ENCODE results near the gene ACTN2.

The ACTN2 gene

GRCh38 chr1:236689713-236690569 lies 3.6 kb downstream of the ACTN2 start:
- DNase-seq (ENCODE audit: low read depth in 2 of 2, low spot score in 1 of 2): no peak

DNA sequence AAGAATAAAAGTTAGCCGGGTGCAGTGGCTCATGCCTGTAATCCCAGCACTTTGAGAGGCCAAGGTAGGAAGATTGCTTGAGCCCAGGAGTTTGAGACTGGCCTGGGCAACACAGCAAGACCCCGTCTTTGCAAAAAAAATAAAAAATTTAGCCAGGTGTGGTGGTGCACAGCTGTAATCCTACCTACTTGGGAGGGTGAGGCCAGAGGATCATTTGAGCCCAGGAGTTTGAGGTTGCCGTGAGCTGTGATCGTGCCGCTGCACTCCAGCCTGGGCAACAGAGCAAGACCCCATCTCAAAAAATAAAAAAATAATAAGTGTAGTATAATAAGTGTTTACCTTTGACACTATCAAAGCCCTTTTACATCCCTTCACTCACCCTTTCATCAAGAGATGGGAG lies 5.0 kb downstream of the ACTN2 start:
- DNase-seq (ENCODE audit: low read depth in 2 of 2, low spot score in 1 of 2): no peak

- DNase-seq (ENCODE audit: low read depth in 2 of 2, low spot score in 1 of 2): no peak
Measured at GRCh38 chr1:236692128-236692527, 5.8 kb downstream of the ACTN2 start.

GRCh38 chr1:236692742-236693141 lies 6.4 kb downstream of the ACTN2 start:
- no peak for DNase-seq (ENCODE audit: low read depth in 2 of 2, low spot score in 1 of 2)

GRCh38 chr1:236699366-236699765 lies 13.1 kb downstream of the ACTN2 start:
- no peak for DNase-seq (ENCODE audit: low read depth in 2 of 2, low spot score in 1 of 2)

- DNase-seq (ENCODE audit: low read depth in 2 of 2, low spot score in 1 of 2): no peak
Measured at GRCh38 chr1:236700903-236701302, 14.6 kb downstream of the ACTN2 start.

GRCh38 chr1:236701782-236702181 lies 15.5 kb downstream of the ACTN2 start:
- DNase-seq (ENCODE audit: low read depth in 2 of 2, low spot score in 1 of 2): no peak

DNA sequence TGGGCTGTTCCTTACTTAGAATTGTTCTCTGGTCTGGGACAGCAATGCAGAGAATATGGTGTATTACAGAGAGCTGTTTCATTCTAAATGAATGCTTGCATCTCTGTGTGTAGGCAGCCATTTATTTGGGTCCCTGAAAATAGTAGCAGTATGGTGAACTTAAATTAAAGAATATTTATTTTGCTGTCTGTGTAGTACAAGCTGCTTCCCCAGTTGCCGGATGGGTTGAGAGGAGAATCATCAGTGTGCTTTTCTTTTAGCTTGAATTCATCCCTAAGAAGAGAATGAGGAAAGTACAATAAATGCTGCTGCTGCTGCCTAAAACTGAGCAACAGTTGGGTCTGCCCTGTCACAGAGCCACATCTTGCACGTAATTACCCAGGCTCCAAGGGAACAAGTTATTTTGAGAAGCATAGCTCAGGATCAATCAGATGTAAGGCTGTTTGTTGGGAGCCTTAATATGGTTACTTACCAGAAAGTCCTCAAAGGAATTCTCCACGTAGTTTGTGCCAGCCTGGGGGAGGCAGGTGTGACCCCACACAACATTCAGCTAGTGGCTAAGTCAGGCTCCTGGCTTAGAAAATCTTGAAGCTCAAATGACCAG lies 16.6 kb downstream of the ACTN2 start:
- no peak for DNase-seq (ENCODE audit: low read depth in 2 of 2, low spot score in 1 of 2)

DNA sequence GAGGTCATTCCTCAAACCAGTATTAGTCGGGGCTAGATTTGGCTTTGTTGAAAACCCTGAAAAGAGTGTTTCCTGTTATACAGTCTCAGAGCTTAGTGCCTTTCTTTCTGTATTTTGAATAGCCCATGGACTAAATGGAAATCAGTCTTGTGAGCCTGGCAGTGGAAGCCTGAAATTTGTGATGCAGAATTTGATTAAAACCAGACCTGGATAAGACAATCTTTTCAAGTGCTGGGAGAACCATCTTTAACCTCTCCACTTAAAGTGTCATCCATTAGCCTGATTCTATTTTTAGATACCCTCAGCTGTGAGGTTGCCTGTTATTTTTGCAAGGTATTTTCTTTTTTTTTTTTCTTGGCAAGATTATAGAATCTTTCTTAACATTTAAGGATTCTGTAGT lies 19.5 kb downstream of the ACTN2 start:
- DNase-seq (ENCODE audit: low read depth in 2 of 2, low spot score in 1 of 2): no peak

DNA sequence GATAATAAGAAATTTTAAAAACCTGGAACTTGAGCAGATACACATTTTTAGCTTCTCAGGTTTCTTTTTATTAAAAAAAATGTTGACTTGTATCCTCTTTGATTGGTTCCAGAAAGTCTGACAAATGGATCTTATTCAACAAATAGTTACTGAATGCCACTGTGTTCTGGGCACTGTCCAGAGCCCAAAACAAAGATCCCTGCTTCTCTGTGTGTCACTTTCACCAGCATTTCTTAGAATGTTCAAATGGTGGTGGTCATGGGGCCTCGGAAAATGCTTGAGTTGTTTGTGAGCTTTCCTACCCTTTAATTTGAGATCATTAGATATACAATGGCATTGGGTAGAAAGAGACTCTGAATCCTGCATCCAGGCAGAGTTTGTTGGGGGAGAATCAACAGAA lies 19.9 kb downstream of the ACTN2 start:
- DNase-seq (ENCODE audit: low read depth in 2 of 2, low spot score in 1 of 2): no peak

- no peak for DNase-seq (ENCODE audit: low read depth in 2 of 2, low spot score in 1 of 2)
Measured at GRCh38 chr1:236710328-236710892, 24.1 kb downstream of the ACTN2 start.

DNA sequence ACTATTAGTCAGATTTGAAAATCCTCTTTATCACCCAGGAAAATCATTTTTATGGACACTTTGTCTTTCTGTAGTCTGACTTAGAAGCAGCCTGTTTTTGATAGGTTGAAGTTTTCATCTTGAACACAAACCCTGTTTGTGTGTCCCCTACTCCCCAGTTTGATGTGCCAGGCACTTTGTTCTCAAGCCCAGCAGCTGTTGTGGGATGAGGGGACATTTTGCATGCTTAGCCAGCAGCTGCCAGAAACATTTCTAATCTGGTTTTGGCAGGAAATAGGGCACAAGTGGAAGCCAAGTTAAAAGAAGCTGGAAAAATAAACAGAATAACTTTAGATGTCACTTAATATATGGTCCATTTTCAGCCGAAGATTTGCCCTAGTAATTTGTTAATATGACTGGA lies 29.9 kb downstream of the ACTN2 start:
- DNase-seq (ENCODE audit: low read depth in 2 of 2, low spot score in 1 of 2): no peak

GRCh38 chr1:236717811-236718210 lies 31.5 kb downstream of the ACTN2 start:
- no peak for DNase-seq (ENCODE audit: low read depth in 2 of 2, low spot score in 1 of 2)

DNA sequence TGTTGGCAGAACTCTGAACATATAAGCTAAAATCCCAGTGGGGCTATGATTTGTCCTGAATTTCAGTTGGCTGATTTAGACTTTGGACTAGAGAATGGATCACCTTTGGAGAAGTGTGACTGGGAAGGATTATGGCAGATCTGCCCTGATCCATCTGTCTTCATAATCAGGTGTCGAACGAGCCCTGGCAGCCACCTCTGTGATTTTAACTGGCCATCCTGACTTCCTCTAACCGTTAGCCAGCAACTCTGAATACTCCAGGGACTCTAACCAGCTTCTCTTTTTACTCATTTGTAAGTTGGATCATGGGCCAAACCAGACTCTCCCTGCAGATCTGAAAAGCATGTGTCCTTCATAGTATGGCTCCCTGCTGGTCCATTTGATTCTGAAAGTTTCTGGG lies 32.0 kb downstream of the ACTN2 start:
- no peak for DNase-seq (ENCODE audit: low read depth in 2 of 2, low spot score in 1 of 2)

DNA sequence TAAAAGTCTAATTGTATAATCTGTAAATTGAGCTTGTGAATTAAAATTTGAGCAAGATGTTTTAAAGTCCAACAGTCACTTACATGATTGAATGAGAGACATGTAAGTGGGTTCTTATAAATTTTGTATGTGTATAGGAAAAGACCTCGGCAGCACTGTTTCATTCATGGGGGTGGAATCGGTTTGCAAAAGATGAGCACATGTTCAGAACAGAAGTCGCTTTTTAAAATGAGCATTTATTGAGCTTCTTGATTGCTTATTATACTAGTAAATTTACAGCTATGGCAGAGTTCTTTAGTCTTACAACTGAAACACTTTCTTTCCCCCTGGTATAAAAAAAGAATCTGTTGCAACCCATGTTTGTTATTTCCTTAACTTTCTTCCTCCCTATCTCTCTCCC lies 33.9 kb downstream of the ACTN2 start:
- no peak for DNase-seq (ENCODE audit: low read depth in 2 of 2, low spot score in 1 of 2)

DNA sequence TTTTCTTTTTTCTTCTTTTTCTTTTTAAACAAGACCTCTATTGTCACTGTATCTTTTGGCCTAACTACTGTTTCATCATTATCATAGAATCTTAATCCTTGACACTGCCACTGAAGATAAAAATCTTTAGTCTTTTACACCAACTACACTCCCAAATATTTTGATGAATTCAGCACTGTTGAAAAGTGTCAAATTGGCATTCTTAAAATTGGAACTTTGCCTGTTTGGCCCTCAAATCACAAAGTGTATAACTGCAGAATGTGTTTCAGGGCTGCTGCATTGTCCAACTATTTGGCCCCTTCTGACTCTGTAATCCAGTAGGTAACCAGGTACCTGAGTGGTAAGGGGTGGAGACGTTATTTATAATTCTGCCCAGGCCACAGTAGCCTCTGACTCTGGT lies 34.3 kb downstream of the ACTN2 start:
- no peak for DNase-seq (ENCODE audit: low read depth in 2 of 2, low spot score in 1 of 2)

DNA sequence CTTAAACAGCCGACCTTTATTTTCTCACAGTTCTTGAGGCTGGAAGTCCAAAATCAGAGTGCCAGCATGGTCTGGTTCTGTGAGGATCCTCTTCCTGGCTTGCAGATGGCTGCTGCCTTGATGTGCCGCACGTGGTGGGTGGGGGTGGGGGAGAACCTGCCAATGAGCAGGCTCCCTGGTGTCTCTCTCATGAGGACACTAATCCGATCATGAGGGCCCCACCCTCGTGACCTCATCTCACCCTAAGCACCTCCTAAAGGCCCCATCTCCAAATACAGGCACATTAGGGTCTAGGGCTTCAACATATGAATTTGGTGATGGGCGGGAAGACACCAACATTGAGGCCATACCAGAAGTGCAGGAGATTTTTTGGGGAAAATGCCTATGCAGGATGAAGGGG lies 37.8 kb downstream of the ACTN2 start:
- no peak for DNase-seq (ENCODE audit: low read depth in 2 of 2, low spot score in 1 of 2)

DNA sequence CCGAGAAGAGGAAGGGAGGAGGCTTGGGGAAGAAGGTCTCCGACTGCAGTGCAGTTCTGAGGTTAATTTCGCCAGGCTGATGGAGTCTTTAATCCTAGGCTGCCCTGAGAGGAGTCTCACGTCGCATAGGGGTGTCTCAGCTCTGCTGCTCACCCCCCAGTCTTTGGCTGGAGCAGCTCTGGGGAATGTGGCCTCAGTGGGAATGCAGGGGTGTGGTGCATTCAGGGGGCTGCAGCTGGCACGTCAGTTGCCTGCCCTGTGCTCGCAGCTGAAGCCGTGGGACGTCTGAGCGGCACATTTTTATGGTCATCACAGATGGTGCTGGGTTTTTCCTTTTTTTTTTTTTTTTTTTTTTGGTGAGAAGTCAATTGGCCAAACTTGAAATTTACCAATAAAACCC lies 38.2 kb downstream of the ACTN2 start:
- no peak for DNase-seq (ENCODE audit: low read depth in 2 of 2, low spot score in 1 of 2)

DNA sequence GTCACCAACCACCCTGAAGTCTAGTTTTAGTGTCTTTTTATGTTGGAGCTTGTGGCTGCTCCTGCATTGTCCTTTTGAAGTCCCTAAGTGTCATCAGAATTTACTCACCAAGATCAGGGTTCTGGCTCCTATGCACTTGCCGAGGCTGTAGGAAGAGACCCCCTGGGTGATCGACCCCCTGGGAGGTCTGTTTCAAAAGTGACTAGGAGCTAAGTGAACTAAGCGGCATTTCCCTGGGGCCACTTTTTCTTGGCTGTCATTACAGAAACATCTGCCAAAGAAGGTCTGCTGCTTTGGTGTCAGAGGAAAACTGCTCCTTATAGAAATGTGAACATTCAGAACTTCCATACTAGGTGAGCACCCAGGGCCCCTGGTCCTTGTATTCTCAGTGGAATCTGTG lies 39.4 kb downstream of the ACTN2 start:
- no peak for DNase-seq (ENCODE audit: low read depth in 2 of 2, low spot score in 1 of 2)

- no peak for DNase-seq (ENCODE audit: low read depth in 2 of 2, low spot score in 1 of 2)
Measured at GRCh38 chr1:236727521-236727920, 41.2 kb downstream of the ACTN2 start.

DNA sequence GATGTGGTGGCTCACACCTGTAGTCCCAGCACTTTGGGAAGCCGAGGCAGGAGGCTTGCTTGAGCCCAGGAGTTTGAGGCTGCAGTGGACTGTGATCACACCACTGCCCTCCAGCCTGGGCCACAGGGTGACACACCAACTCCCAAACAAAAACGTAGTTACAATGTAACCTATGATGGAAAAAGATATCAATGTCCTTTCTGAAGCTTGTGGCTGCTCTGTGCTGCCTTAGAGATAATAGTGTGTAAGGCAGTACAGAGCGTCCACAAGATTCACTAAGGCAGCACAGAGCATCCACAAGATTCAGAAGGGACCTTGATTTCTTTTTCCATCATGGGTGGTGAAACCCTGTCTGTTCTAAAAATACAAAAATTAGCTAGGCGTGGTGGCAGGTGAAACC lies 42.5 kb downstream of the ACTN2 start:
- DNase-seq (ENCODE audit: low read depth in 2 of 2, low spot score in 1 of 2): no peak

DNA sequence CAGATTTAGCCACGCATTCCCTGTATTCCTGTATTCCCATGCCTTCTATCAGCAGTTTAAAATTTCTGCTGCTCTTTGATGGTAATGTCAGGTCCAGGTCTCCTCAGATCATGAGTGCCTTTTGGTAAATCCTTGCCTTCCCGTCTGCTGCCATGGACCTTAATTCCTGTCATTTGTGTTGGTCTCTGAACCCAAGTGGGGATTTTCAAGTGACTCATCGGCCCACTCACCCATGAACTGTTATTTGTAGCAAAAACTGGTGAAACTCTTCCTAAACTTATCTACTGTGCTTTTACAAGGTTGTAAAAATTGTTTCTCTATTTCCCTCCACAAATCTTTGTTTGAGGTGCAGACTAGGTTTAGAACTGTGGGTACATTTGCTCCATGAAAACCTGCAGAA lies 47.4 kb downstream of the ACTN2 start:
- no peak for DNase-seq (ENCODE audit: low read depth in 2 of 2, low spot score in 1 of 2)
